Psoas muscle (tissue), 8 donors: Measurements from ENCODE around the gene SSBP3. TPM values are rescaled to one million over a fixed set of nuclear protein-coding genes. Genes with fewer than 3 reads are reported as not detected.

ENCODE experiments used
- ATAC-seq, 4 donors: fragments of 200-7000 bp; cut with Tn5 transposase; one replicate each; pipeline ENCODE4 v1.9.1; 2020; ENCODE audit warnings: moderate library complexity in 3 of 4, mild to moderate bottlenecking in 2 of 4
- DNase-seq, 2 donors: peaks; one replicate each; pipeline ENCODE4 v3.0.0-alpha.2; 2020
- H3K27ac ChIP-seq: fragments of 200-600 bp; one replicate; pipeline ENCODE4 v1.8.0; 2022
- H3K27me3 ChIP-seq, 3 donors: fragments of 200-600 bp in 1 of 3; one replicate each; pipeline versions ENCODE4 v1.6.1 to v1.8.0; 2013 to 2022; ENCODE audit warnings: low read length in 2 of 3, mild to moderate bottlenecking in 2 of 3, moderate library complexity in 1 of 3; ENCODE audit not compliant: insufficient read depth in 3 of 3
- H3K36me3 ChIP-seq, 2 donors: fragments of 200-600 bp in 1 of 2; one replicate each; pipeline versions ENCODE4 v1.6.1 to v1.8.0; 2013 to 2022; ENCODE audit warnings: low read depth in 1 of 2, mild to moderate bottlenecking in 1 of 2, moderate library complexity in 1 of 2; ENCODE audit not compliant: insufficient read depth in 1 of 2
- H3K4me1 ChIP-seq: fragments of 200-600 bp; one replicate; pipeline ENCODE4 v1.8.0; 2022
- H3K4me3 ChIP-seq: fragments of 200-600 bp; one replicate; pipeline ENCODE4 v1.8.0; 2022; ENCODE audit warnings: mild to moderate bottlenecking
- H3K9me3 ChIP-seq: fragments of 200-600 bp; one replicate; pipeline ENCODE4 v1.8.0; 2022
- CTCF ChIP-seq: fragments of 200-600 bp; IDR thresholded peaks from one replicate; pipeline ENCODE4 v1.8.0; 2022; ENCODE audit warnings: antibody characterized with exemption
- whole genome bisulfite sequencing, 3 donors: extraction: QIAGEN DNeasy Blood & Tissue Kit; methylation state at CpG; one replicate each; pipeline versions ENCODE4 v1.1.6 to v1.1.7; 2013; 5-methylcytosine and 5-hydroxymethylcytosine counted together
- intact Hi-C, 2 donors: fragments of 100-400 bp; cut with DNase I; formaldehyde crosslinking; loops; one replicate each; pipeline versions ENCODE4 v1.11.0 to v1.14.2; 2022
- polyA plus RNA-seq, 3 donors: library from polyadenylated mRNA; stranded (reverse); fragments of 200-250 nt; gene quantifications; one replicate each; pipeline ENCODE4 v1.2.3, GENCODE V29; 2013
- total RNA-seq, 4 donors: library from RNA; stranded (reverse); fragmentation: NEBNext Ultra II Directional in 2 of 4; extraction: Animal tissue kit (Norgen Biotek cat#: 25700) in 2 of 4; gene quantifications; one replicate each; pipeline versions ENCODE4 v1.2.1 to v1.2.4, GENCODE V29; 2021 to 2023
- donor health status: healthy with polysubstance abuse.
- donor health status: DM: no; HTN: no; CAD: no; lungs with moderate emphysema.
- donor health status: Bipolar disorder and iron deficiency.
- donor health status: healthy.
- donor health status: DM: yes; HTN: yes; CAD: no.
- donor health status: DM: no; HTN: no; CAD: no.
- donor health status: DM: no; HTN: no; CAD: no.
- donor health status: DM: yes; HTN: yes; CAD: no.

The SSBP3 gene
- total and polyA plus RNA-seq, 7 donors: 7.9 to 24.2 (median 21.6) TPM

DNA sequence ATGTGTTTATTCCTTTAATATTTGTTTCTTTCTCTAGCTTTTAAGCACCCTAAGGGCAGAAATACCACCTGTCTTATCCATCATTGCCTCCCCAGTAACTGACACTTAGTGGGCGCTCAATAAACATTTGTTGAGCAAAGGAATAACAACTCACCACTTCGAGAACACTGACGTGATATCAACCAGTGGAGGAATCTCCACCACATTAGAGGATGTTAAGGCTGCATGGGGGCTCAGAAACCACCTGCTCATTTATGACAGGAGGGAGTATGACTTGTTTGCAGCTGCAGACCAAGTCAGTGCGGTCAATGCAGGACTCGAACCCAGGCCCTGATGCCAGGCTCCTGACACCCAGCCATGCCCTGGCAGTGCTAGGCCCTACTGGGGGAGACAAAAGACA is 103.6 kb downstream of the SSBP3 start:
- ATAC-seq (no peak), DNase-seq (no peak)
- intact Hi-C loops: no loop called here
- Histone ChIP-seq H3K4me3 (no peak overlapping the region), H3K4me1 (peaks cover 57% of the 10 kb centered on the region), H3K27me3 (no peaks in the 10 kb centered on the region), H3K27ac (no peak overlapping the region), H3K9me3 (no peaks in the 10 kb centered on the region), H3K36me3 (no peaks in the 10 kb centered on the region)
- TF ChIP-seq CTCF: no peak
- WGBS, 3 donors: 89 to 98% (median 92%) methylated on average over 5 of the region's 5 CpGs

GRCh38 chr1:54301497-54301896 is 104.7 kb downstream of the SSBP3 start:
- DNase-seq (no peak), ATAC-seq (no peak)
- Histone ChIP-seq H3K4me1 (peaks cover 50% of the 10 kb centered on the region), H3K36me3 (no peaks in the 10 kb centered on the region), H3K27me3 (no peaks in the 10 kb centered on the region), H3K27ac (no peak overlapping the region), H3K9me3 (no peaks in the 10 kb centered on the region), H3K4me3 (no peak overlapping the region)
- WGBS, 3 donors: 82 to 89% (median 83%) methylated on average over 10 of the region's 10 CpGs
- TF ChIP-seq CTCF: no peak
- intact Hi-C loops: no loop called here

DNA sequence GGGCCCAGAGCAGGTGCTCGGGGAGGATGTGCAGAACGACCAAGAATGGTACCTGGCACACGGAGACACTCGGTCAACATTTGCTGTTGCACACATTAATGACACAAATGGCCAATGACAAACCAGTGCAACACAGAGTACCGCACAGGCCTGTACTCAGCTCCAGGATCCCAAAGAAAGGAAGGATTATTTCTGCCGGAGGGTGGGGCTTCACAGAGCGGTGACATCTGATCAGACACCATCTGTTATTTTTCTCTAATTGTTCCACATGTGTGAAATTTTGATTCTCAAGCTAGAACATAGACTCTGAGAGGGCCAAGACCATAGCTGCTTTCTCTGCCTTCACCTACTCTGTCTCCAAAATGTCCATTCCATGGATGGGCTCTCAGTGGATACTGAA is 105.8 kb downstream of the SSBP3 start:
- peaks cover 50% of the 10 kb centered on the region for H3K4me1 ChIP-seq

GRCh38 chr1:54299037-54299436 is 107.2 kb downstream of the SSBP3 start:
- no peaks in the 10 kb centered on the region for H3K36me3 ChIP-seq
- 32 to 38% (median 37%) methylated on average over 7 of the region's 7 CpGs for WGBS, 3 donors
- H3K4me1 ChIP-seq: peaks cover 50% of the 10 kb centered on the region
- no peaks in the 10 kb centered on the region for H3K27me3 ChIP-seq
- intact Hi-C loops: no loop called here
- ATAC-seq (peak; percentile 49 to 83 (median 74)), DNase-seq (no peak)
- no peak for TF ChIP-seq CTCF
- no peaks in the 10 kb centered on the region for H3K9me3 ChIP-seq
- H3K4me3 ChIP-seq: no peak overlapping the region
- no peak overlapping the region for H3K27ac ChIP-seq

More for the DNA sequence above, 105.8 kb downstream of the SSBP3 start:
- 59 to 83% (median 61%) methylated on average over 7 of the region's 7 CpGs for WGBS, 3 donors
- H3K27ac ChIP-seq: no peak overlapping the region
- DNase-seq: no peak
- intact Hi-C loops: no loop called here
- H3K9me3 ChIP-seq: no peaks in the 10 kb centered on the region
- no peaks in the 10 kb centered on the region for H3K27me3 ChIP-seq
- H3K36me3 ChIP-seq: no peaks in the 10 kb centered on the region
- no peak for ATAC-seq
- no peak for TF ChIP-seq CTCF
- no peak overlapping the region for H3K4me3 ChIP-seq

DNA sequence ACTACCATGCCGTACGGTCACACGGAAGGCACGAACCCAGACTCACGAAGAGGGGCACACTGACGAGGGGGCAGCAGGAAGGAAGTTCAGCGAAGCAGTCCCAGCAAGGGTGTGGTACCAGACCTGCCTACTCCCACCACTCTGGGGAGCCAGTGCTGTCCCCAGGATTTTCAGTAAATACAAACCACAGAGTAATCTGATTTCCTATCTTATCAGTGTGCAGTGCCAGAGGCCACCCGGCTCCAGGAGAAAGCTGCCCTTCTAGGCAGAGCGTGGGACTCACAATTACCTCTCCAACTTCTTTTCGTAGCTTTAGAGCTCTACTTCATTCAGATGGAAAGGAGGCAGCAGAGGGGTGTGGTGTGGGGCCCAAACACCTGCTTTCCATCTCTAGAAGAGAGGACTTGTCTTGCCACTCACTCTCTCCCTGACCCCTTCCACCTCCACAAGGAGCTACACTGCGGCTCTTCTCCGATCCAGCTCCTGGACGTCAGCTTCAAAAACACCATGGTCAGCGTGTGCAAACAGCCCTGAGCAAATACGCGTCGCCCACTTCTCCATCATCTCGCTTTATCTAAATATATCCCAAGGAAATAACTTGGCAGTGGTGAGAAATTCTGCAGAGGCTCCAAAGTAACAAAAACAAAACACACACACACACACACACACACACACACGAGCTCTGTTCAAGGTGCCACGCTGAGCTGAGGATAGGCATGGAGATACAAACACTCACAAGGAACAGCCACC is 107.7 kb downstream of the SSBP3 start:
- no peaks in the 10 kb centered on the region for H3K36me3 ChIP-seq
- DNase-seq (no peak), ATAC-seq (peak; percentile 8 to 31 (median 16))
- intact Hi-C loops: no loop called here
- peak overlapping the region; percentile 36 for H3K27ac ChIP-seq
- no peak for TF ChIP-seq CTCF
- H3K4me3 ChIP-seq: no peak overlapping the region
- 52 to 62% (median 62%) methylated on average over 20 of the region's 20 CpGs for WGBS, 3 donors
- peaks cover 50% of the 10 kb centered on the region for H3K4me1 ChIP-seq
- no peaks in the 10 kb centered on the region for H3K9me3 ChIP-seq
- H3K27me3 ChIP-seq: no peaks in the 10 kb centered on the region
